OCI-LY7 (cell line): ENCODE results near the gene GDF11. TPM values are rescaled to one million over a fixed set of nuclear protein-coding genes. Genes with fewer than 3 reads are reported as not detected.

Source experiments
- BruUV-seq: library from RNA; stranded (reverse); fragments of 400-500 nt; replicated peaks from 2 replicates; lab custom pipeline; 2021; lab: Mats Ljungman, UMichigan
- CTCF ChIA-PET: fragments of 300-600 bp; sonication (Branson Sonifier 250); formaldehyde crosslinking; loops from one replicate; lab custom pipeline; 2022; ENCODE audit warnings: antibody characterized with exemption; ENCODE audit not compliant: unreplicated experiment; lab: Charles Lee
- POLR2A ChIA-PET: fragments of 300-600 bp; sonication (Branson Sonifier 250); formaldehyde crosslinking; loops from one replicate; lab custom pipeline; 2022; ENCODE audit warnings: antibody characterized with exemption; lab: Charles Lee
- DNase-seq: peaks from one replicate; pipeline ENCODE4 v3.0.0-alpha.2; 2015; ENCODE audit warnings: low spot score
- H2AFZ ChIP-seq: fragments of 200-600 bp; sonication (generic), shearing (Covaris generic); 2 replicates; pipeline ENCODE4 v1.6.1; 2014; ENCODE audit warnings: mild to moderate bottlenecking, antibody characterized with exemption, low read length, moderate library complexity
- H3K27ac ChIP-seq: fragments of 200-600 bp; sonication (generic); 2 replicates; pipeline ENCODE4 v1.5.1; 2014; ENCODE audit warnings: mixed run types, low read depth, mild to moderate bottlenecking, moderate library complexity, low read length, inconsistent platforms; ENCODE audit not compliant: poor library complexity, severe bottlenecking
- H3K36me3 ChIP-seq: fragments of 200-600 bp; sonication (generic); 2 replicates; pipeline ENCODE4 v1.6.1; 2014; ENCODE audit warnings: mild to moderate bottlenecking, antibody characterized with exemption, low read length, moderate library complexity, mixed read lengths; ENCODE audit not compliant: insufficient read depth
- H3K4me1 ChIP-seq: fragments of 200-600 bp; sonication (generic); 2 replicates; pipeline ENCODE4 v1.5.1; 2014; ENCODE audit warnings: mild to moderate bottlenecking, low read length; ENCODE audit not compliant: insufficient read depth, poor library complexity, severe bottlenecking
- H3K4me2 ChIP-seq: fragments of 200-600 bp; sonication (generic); 2 replicates; pipeline ENCODE4 v1.6.1; 2014; ENCODE audit warnings: mild to moderate bottlenecking, low read length
- H3K4me3 ChIP-seq: fragments of 200-600 bp; sonication (generic); 2 replicates; pipeline ENCODE4 v1.5.1; 2014; ENCODE audit warnings: mild to moderate bottlenecking, low read depth, low read length; ENCODE audit not compliant: poor library complexity, severe bottlenecking
- H3K79me2 ChIP-seq: fragments of 200-600 bp; sonication (generic); 2 replicates; pipeline ENCODE4 v1.6.1; 2016; ENCODE audit warnings: low read depth, mild to moderate bottlenecking, low read length, moderate library complexity, mixed read lengths; ENCODE audit not compliant: insufficient read depth
- H3K9me2 ChIP-seq: fragments of 200-600 bp; sonication (generic); 2 replicates; pipeline ENCODE4 v1.6.1; 2016; ENCODE audit warnings: mild to moderate bottlenecking, low read length, mixed read lengths; ENCODE audit not compliant: insufficient read depth
- H3K9me3 ChIP-seq: fragments of 200-600 bp; sonication (generic); 2 replicates; pipeline ENCODE4 v1.6.1; 2014; ENCODE audit warnings: mild to moderate bottlenecking, mixed run types, low read length, mixed read lengths
- H4K20me1 ChIP-seq: fragments of 200-600 bp; sonication (generic); 2 replicates; pipeline ENCODE4 v1.6.1; 2014; ENCODE audit warnings: mild to moderate bottlenecking, antibody characterized with exemption, low read length, moderate library complexity, mixed read lengths; ENCODE audit not compliant: insufficient read depth
- CTCF ChIP-seq: fragments of 200-600 bp; sonication (generic); conservative IDR thresholded peaks from 2 replicates; pipeline ENCODE4 v1.5.1; 2014; ENCODE audit warnings: mild to moderate bottlenecking, antibody characterized with exemption, low read length, moderate library complexity, mixed read lengths
- EZH2phosphoT487 ChIP-seq: fragments of 200-600 bp; sonication (generic); IDR thresholded peaks from 2 replicates; pipeline ENCODE4 v1.6.1; 2018; ENCODE audit warnings: low read depth, borderline replicate concordance, mild to moderate bottlenecking, mixed run types, antibody characterized with exemption, low read length, moderate library complexity, mixed read lengths
- intact Hi-C: fragments of 100-400 bp; cut with micrococcal nuclease; formaldehyde crosslinking; loops from one replicate; pipeline ENCODE4 v1.10.0; 2022; ENCODE audit not compliant: unreplicated experiment
- total RNA-seq, 2 experiments: library from RNA; depleted of rRNA in 1 of 2; stranded (reverse); fragments of >200 nt in 1 of 2; shearing (Covaris generic) in 1 of 2; gene quantifications; 2 replicates each; pipeline ENCODE4 v1.2.3, GENCODE V29; 2014 to 2022

The GDF11 gene
- total RNA-seq, 2 experiments from 2014 or later: 5.2 to 19.9 TPM

DNA sequence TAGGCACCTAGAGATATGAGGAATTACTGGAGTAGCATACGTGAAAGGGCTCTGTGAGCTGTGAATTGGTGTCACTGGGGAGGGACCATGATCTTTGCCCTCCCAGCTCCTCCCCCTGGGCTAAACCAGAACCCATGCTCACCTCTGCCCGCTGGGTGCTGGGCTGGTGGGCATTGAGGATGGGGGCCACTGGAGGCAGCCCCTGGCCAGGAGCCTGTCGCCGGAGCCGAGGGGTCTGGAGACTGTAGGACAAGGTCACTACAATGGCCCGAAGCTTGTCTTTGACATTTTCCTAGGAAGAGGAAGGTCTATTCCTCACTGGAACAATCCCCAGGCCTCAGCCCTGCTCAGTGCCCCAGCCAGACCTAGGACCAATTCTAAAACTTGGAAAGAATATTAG, 46.8 kb upstream of the GDF11 start:
- ChIA-PET CTCF (no interaction called here), POLR2A (interaction anchor here (0.6 to 1.2 kb wide), 5 partner anchors 8 to 50 kb away, joined by 3 to 11 read pairs (median 3); partner anchors contain the start of gene BLOC1S1)
- intact Hi-C loops: no loop called here
- H3K36me3 ChIP-seq: no peaks in the 10 kb centered on the region
- H3K79me2 ChIP-seq: no peaks in the 10 kb centered on the region
- H3K4me1 ChIP-seq: no peaks in the 10 kb centered on the region
- no peak overlapping the region for H3K4me2 ChIP-seq
- no peak for TF ChIP-seq EZH2phosphoT487
- no peak for TF ChIP-seq CTCF
- no peak for DNase-seq
- H3K9me2 ChIP-seq: no peaks in the 10 kb centered on the region
- no TSS peak for BruUV-seq
- no peak overlapping the region for H2AFZ ChIP-seq
- no peaks in the 10 kb centered on the region for H3K9me3 ChIP-seq
- no peak overlapping the region for H3K4me3 ChIP-seq
- H3K27ac ChIP-seq: no peak overlapping the region
- no peaks in the 10 kb centered on the region for H4K20me1 ChIP-seq

- no peaks in the 10 kb centered on the region for H4K20me1 ChIP-seq
- H3K9me2 ChIP-seq: no peaks in the 10 kb centered on the region
- intact Hi-C loops: no loop called here
- no peak overlapping the region for H3K27ac ChIP-seq
- H3K4me1 ChIP-seq: no peaks in the 10 kb centered on the region
- no peak overlapping the region for H2AFZ ChIP-seq
- ChIA-PET POLR2A (interaction anchor here (0.6 kb wide), 2 partner anchors 9 to 49 kb away, joined by 3 to 11 read pairs; no protein-coding TSS in a partner anchor), CTCF (no interaction called here)
- TF ChIP-seq CTCF (no peak), EZH2phosphoT487 (no peak)
- no TSS peak for BruUV-seq
- H3K79me2 ChIP-seq: no peaks in the 10 kb centered on the region
- no peak overlapping the region for H3K4me3 ChIP-seq
- DNase-seq: no peak
- no peak overlapping the region for H3K4me2 ChIP-seq
- H3K36me3 ChIP-seq: no peaks in the 10 kb centered on the region
- H3K9me3 ChIP-seq: no peaks in the 10 kb centered on the region
Measured at GRCh38 chr12:55696796-55697462, 46.0 kb upstream of the GDF11 start.

- CTCF ChIA-PET: no interaction called here
Measured at GRCh38 chr12:55697686-55698085, 45.2 kb upstream of the GDF11 start.

More at GRCh38 chr12:55697686-55698085, 45.2 kb upstream of the GDF11 start:
- Histone ChIP-seq H3K9me2 (no peaks in the 10 kb centered on the region), H3K9me3 (no peaks in the 10 kb centered on the region), H2AFZ (no peak overlapping the region), H4K20me1 (no peaks in the 10 kb centered on the region), H3K4me3 (no peak overlapping the region), H3K79me2 (no peaks in the 10 kb centered on the region), H3K36me3 (no peaks in the 10 kb centered on the region), H3K4me2 (no peak overlapping the region), H3K4me1 (no peaks in the 10 kb centered on the region), H3K27ac (no peak overlapping the region)
- no peak for DNase-seq
- TF ChIP-seq CTCF (no peak), EZH2phosphoT487 (no peak)
- POLR2A ChIA-PET: no interaction called here
- no TSS peak for BruUV-seq
- intact Hi-C loops: no loop called here
